Right lung (tissue), 5 donors: ENCODE measurements around the gene PAXX. TPM values are rescaled to one million over a fixed set of nuclear protein-coding genes. Genes with fewer than 3 reads are reported as not detected.

Source experiments
- DNase-seq, 2 donors: peaks; one replicate each; pipeline ENCODE4 v3.0.0-alpha.2; 2013
- polyA plus RNA-seq, 5 donors: library from polyadenylated mRNA; unstranded; fragments of 120-200 nt; gene quantifications; one replicate each; pipeline versions ENCODE4 v1.2.1 to v1.2.3, GENCODE V29; 2013; ENCODE audit warnings: inconsistent platforms in 1 of 5, low replicate concordance in 1 of 5; ENCODE audit not compliant: insufficient read length in 5 of 5, insufficient read depth in 1 of 5

The PAXX gene
- polyA plus RNA-seq, 5 donors = 26.2 to 57.5 (median 36.8) TPM

DNA sequence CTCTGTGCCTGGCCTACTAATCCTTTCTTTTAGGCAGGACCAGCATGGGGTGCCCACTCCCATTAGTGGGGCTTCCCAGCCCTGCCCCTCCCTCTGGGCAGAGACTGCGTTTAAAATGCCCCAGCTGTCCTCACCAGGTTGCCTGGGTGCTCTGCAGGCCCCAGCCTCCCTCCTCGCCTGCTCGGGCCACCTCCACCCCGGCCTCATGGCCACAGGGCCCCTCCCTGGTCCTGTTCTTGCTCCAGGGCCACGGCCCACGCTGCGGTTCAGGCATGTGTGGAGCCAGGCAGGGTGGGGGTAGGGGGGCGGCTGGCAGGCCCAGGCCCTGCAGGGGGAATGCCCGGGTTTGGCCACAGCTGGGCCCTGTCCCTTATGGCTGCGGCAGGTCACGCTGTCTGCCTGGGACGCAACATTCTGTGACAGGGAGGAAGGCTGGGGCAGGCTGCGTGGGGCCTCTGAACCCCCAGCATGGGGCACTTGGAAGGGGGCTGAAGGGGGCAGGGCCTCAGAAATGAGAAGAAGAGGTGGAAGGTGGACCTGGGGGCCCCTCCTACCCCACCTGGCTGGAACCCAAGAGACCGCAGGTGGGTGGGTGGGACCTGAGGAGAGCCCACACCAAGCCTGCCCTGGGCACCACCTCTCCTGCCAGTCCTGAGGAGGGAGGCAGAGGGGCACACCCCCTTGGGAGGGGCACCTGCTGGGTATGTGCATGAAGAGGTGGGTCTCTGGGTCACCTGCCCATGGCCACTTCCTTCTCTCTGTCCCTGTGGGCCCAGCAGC, 40.5 kb upstream of the PAXX start, which contains the start of gene LCN12:
Gene LCN12, plus strand, starts transcription at position 733 of the 780 bp plus-strand sequence. CDS start 55 bp downstream, outside the sequence.
- peak in 1 of 2 donors; percentile 47 for DNase-seq

DNA sequence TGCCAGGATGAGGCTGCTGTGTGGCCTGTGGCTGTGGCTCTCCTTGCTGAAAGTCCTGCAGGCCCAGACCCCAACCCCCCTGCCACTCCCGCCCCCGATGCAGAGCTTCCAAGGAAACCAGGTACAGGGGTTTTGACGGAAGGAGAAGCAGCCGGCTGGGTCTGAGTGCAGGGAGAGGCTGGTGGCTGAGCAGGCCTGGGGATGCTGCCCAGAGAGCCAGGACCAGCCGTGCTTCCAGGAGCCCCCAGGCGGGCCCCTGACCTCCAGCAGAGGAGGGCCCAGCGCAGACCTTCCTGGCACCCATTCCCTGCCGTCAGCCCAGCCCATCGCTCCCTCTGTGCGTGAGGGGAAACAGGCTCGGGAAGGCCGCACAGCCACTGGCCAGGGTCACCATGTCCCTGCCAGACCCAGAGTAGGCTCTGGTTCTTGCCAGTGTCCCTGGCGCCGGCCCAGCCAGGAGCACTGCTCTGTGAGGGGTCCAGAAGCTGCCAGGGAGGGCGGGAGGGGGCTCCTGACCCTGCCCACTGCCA, 39.8 kb upstream of the PAXX start:
- no peak for DNase-seq

GRCh38 chr9:136952876-136953770, 39.1 kb upstream of the PAXX start:
- no peak for DNase-seq

GRCh38 chr9:136953771-136954269, 38.4 kb upstream of the PAXX start:
- no peak for DNase-seq

DNA sequence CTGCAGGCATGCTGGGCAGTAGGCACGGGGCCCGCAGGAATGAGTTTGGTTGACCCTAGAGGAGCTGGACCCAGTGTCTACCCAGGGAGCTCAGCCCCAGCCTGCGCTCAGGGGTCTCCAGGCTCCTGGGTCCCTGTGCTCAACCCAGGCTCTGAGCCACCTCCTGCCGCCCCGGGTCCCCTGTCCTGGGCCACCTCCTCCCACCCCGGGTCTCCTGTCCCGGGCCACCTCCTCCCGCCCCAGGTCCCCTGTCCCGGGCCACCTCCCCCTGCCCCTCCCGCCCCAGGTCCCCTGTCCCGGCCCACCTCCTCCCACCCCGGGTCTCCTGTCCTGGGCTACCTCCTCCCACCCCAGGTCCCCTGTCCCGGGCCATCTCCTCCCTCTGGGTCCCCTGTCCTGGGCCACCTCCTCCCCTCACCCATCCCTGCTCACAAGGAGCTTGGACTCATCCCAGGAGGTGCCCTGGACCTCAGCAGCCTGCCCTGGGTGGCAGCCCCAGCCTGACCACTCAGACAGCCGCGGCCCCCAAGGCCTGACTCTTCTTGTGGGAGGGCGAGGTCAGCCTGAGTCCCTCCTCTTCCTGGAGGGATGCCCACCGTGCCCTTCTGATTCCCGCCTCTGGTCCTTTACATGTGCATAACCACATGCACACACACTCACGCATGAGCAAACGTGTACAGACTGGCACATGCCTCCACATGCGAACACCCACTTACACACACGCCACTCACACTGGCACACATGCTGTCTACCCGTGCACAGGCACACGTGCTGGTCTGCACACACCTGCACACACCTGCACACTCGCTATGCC, 37.7 kb upstream of the PAXX start:
- no peak for DNase-seq

GRCh38 chr9:136955202-136955942, 36.9 kb upstream of the PAXX start:
- DNase-seq = no peak

- no peak for DNase-seq
Observed at GRCh38 chr9:136955943-136956335, 36.3 kb upstream of the PAXX start.

DNA sequence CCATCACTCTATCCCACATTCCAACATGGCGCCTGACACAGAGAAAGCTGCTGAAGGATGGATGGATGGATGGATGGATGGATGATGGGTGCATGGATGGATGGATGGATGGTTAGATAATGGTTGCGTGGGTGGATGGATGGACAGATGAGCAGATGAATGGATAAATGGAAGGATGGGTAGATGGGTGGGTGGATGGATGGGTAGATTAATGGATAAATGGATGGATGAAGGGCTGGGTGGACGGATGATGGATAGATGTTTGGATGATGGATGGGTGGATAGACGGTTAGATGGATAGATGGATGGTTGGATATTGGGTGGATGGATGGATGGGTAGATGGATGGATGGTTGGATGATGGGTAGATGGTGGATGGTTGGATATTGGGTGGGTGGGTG, 35.6 kb upstream of the PAXX start:
- DNase-seq = no peak

- no peak for DNase-seq
Observed at GRCh38 chr9:136957461-136957860, 34.8 kb upstream of the PAXX start.

- DNase-seq = no peak
Observed at GRCh38 chr9:136957901-136958300, 34.3 kb upstream of the PAXX start.

DNA sequence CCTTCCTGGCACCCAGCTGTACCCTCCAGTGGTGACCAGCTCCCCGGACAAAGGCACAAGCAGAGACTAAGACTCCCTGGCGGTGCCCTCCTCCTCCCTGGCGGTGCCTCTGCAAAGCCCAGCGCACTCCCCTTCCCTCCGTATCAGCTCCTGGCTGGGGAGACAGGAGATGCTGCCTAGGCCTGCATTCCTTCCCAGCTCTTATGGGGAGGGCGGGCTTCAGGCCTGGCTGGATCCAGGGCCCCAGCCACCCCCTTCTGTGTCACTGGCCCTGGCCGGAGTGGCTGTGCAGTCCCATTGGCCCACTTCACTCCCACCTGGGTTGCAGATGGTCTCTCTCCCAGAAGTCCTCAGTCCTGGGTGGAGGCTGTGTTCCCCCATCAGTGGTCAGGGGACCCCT, 33.7 kb upstream of the PAXX start:
- no peak for DNase-seq

DNA sequence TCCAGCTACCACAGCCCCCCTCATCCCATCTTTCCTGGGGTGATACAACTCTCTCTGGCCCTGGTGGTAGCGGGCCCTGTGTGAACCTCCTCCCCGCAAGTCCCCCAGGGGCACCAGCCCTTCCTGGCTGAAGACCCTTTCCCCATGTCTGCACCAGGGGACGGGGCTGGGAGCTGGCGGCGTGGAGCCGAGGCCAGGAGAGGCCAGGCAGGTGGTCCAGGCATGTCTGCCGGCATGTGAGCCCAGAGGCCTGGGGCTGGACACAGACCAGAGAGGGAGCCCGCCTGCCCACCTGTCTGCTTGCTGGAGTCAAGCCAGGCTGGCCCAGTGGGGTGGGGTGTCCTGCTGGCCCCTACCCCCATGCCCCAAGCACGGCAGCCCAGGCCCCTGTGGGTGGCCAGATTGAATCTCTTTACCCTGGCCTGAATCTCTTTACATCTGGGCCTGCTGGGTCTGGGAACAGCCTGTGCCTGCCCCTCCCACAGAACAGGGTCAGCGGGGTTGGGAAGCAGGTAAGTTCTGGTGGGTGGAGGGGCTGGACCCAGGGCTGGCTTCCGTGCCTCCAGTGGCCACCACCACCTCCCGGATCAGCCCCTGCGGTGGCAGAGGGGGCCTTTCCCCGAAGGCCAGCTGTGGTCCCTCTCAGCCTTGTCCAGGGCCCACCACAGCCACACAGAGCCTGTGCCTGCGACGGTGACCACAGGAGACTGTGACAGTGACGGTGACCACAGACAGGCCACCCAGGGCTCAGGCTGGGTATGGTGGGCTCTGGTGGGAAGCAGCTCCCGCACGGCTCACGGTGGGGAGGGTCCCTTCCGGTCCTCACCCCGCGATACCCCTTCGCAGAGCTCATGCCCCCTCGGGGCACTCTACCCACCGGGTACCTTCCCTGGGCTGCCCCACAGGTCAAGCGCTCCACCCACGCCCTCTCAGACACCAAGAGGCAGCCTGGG, 33.0 kb upstream of the PAXX start:
- DNase-seq = no peak

DNA sequence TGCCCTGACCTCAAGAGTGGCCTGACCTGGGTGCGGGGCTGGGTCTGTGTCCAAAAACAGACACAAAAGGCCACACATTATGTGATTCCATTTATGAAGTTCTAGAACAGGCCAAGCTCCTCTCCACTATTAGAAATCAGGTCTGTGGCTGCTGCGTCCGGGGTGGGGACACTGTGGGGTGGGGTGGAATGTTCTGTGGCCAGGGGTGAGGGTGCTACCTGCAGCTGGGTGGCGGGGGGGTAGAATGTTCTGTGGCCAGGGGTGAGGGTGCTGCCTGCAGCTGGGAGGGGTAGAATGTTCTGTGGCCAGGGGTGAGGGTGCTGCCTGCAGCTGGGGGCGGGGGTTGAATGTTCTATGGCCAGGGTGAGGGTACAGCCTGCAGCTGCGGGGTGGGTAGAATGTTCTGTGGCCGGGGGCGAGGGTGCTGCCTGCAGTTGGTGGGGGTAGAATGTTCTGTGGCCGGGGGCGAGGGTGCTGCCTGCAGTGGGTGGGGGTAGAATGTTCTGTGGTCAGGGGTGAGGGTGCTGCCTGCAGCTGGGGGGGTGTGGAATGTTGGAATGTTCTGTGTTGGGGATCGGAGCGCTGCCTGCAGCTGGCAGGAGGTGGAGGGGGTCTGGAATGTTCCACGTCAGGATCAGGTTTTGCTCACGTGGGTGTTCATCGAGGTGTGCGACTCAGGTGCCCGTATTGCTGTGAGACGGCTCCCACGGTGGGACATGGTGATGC, 31.8 kb upstream of the PAXX start:
- DNase-seq = no peak

- no peak for DNase-seq
Observed at GRCh38 chr9:136960938-136961275, 31.3 kb upstream of the PAXX start.

DNA sequence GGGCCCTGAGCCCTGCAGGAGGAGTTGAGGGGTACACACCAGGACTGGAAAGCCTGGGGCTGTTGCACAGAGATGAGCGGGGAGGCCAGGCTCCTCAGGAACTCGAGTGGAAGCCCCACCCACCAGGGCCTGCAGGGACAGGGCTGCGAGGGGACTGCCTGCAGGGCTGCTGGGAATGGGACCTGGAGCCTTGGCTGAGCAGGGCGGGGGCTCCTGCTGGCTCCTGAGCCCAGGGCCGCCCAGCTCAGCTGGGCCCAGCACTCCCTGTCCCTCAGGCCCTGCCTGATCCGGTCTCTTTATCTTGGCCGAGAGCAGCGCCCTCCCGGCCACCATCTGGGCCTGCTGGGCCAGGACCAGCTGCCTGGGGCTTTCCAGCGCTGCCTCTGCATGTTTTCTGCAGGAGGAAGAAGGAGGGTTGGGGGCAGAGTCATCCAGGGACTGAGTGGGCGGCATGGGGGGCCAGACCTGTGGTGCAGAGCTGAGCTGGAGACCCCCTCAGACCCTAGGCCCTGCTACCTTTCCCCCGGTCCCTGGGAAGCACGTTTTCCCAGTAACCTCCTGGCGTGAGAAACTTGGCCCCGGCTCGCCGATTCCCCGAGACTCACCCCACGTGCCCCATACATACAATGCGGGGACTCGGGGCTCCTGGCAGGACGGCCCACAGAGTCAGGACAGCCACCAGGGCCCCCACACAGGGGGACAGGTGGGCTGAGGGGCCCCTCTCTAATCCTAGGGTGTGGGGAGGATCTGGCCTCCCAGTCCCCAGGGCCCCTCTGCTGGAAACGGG, 30.8 kb upstream of the PAXX start:
- DNase-seq = no peak

DNA sequence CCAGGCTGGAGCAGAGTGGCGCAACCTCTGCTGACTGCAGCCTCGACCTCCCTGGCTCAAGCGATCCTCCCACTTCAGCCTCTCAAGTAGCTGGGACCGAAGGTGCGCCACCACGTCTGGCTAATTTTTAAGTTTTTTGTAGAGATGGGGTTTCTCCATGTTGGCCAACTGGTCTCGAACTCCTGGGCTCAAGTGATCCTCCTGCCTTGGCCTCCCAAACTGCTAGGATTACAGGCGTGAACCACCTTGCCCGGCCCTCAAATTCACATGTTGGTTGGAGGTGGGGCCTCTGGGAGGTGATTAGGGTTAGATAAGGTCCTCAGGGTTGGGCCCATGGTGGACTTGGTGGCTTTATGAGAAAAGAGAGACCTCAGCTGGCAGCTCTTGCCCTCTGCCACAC, 30.1 kb upstream of the PAXX start:
- no peak for DNase-seq

- DNase-seq = no peak
Observed at GRCh38 chr9:136962701-136963248, 29.4 kb upstream of the PAXX start.

- DNase-seq = no peak
Observed at GRCh38 chr9:136963341-136963740, 28.9 kb upstream of the PAXX start.
